GM12891 (cell line): Measurements from ENCODE around the gene LRRC3B.

Experiments used
- DNase-seq: peaks from one replicate; pipeline ENCODE4 v3.0.0; 2011; ENCODE audit warnings: low spot score; ENCODE audit not compliant: insufficient read length
- FAIRE-seq: peaks from 2 replicates; lab custom pipeline; 2011; peaks lifted over from hg19 to GRCh38; lab: Jason Lieb, UNC
- PAX5 ChIP-seq: IDR thresholded peaks from 2 replicates; pipeline ENCODE4 v1.6.1; 2011; ENCODE audit warnings: low read length, moderate library complexity, mild to moderate bottlenecking; ENCODE audit not compliant: insufficient read depth, severe bottlenecking
- POLR2A ChIP-seq: IDR thresholded peaks from 2 replicates; pipeline ENCODE4 v1.6.1; 2011; ENCODE audit warnings: low read depth, low read length, control low read depth
- POLR2AphosphoS5 ChIP-seq: IDR thresholded peaks from 2 replicates; pipeline ENCODE4 v1.6.1; 2011; ENCODE audit warnings: low read depth, low read length, control low read depth
- POU2F2 ChIP-seq: IDR thresholded peaks from 2 replicates; pipeline ENCODE4 v1.6.1; 2011; ENCODE audit warnings: low read depth, mild to moderate bottlenecking, control low read depth, low read length, moderate library complexity
- SPI1 ChIP-seq: IDR thresholded peaks from 2 replicates; pipeline ENCODE4 v1.6.1; 2011; ENCODE audit warnings: low read depth, low read length, control low read depth
- TAF1 ChIP-seq: IDR thresholded peaks from 2 replicates; pipeline ENCODE4 v1.6.1; 2011; ENCODE audit warnings: low read depth, low read length, control low read depth

LRRC3B gene

DNA sequence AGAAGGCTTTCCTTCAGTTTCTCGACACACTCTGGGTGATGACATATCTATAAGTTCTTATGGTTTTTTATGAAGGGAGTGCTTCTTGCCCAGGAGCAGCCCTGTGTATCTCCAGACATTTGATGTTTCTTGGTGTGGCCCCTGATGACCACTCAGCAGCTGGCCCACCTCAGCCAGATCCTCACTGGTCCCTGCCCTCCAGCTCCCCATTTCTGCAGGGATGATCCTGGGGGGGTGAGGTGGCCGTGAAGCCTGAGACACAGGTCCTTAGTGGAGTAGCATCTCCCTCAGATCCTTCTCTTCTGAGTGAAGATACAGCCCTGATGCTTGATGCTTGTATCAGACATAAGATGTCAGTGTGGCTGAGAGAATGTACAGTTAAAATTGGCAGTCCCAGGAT lies 127.7 kb downstream of the LRRC3B start:
- FAIRE-seq (no peak), DNase-seq (no peak)
- TF ChIP-seq SPI1: no peak
- no peak for TF ChIP-seq POLR2AphosphoS5
- no peak for TF ChIP-seq POU2F2
- TF ChIP-seq POLR2A: no peak
- TF ChIP-seq TAF1: no peak
- no peak for TF ChIP-seq PAX5

- DNase-seq (no peak), FAIRE-seq (no peak)
- TF ChIP-seq POLR2A (no peak), TAF1 (no peak), POLR2AphosphoS5 (no peak), SPI1 (no peak), POU2F2 (no peak), PAX5 (no peak)
Observed at GRCh38 chr3:26752466-26752865, 129.9 kb downstream of the LRRC3B start.

DNA sequence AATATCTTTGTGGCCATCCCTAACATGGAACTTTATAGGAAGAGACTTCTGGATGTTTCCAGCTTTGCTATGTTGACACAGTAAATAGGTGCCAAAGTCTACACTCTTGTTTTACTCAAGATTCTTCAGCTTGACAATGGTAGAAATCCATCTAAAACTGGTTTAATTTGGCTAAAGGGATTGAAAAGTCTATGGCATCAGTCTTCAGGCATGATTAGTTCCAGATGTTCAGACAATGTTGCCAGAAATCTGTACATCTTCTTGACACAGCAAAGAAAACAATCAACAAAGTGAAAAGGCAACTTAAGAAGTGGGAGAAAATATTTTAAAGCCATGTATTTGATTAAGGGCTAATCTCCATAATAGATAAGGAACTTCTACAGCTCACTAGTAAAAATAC lies 130.5 kb downstream of the LRRC3B start:
- no peak for DNase-seq
- no peak for TF ChIP-seq POLR2A
- no peak for TF ChIP-seq POU2F2
- no peak for TF ChIP-seq POLR2AphosphoS5
- no peak for TF ChIP-seq SPI1
- no peak for TF ChIP-seq PAX5
- TF ChIP-seq TAF1: no peak
- no peak for FAIRE-seq

GRCh38 chr3:26757978-26758377 lies 135.4 kb downstream of the LRRC3B start:
- no peak for FAIRE-seq
- DNase-seq: no peak
- TF ChIP-seq TAF1 (no peak), SPI1 (no peak), POU2F2 (no peak), POLR2AphosphoS5 (no peak), POLR2A (no peak)
